IMR-90 (cell line): ENCODE results near the gene ARHGAP19. TPM values are rescaled to one million over a fixed set of nuclear protein-coding genes. Genes with fewer than 3 reads are reported as not detected.
A peak's percentile ranks its signal among the peaks of the same experiment; 100 is the strongest.

Experiments
- ATAC-seq: fragments of 200-7000 bp; cut with Tn5 transposase; 2 replicates; pipeline ENCODE4 v1.9.1; 2020; ENCODE audit warnings: low read depth, mild to moderate bottlenecking, moderate library complexity
- BruUV-seq: library from RNA; stranded (reverse); fragments of 400-500 nt; replicated peaks from 2 replicates; lab custom pipeline; 2021; lab: Mats Ljungman, UMichigan
- CTCF ChIA-PET: fragments of 300-600 bp; formaldehyde crosslinking; extraction: SDS; loops from one replicate; lab custom pipeline; 2021; ENCODE audit warnings: antibody characterized with exemption; lab: Yijun Ruan, JAX
- POLR2A ChIA-PET: fragments of 300-600 bp; sonication (Branson Sonifier 250); formaldehyde crosslinking; loops from one replicate; lab custom pipeline; 2022; ENCODE audit warnings: antibody characterized with exemption; ENCODE audit not compliant: unreplicated experiment; lab: Charles Lee
- DNase-seq: peaks from one replicate; pipeline ENCODE4 v3.0.0; 2013
- H2AFZ ChIP-seq: replicated peaks from 2 replicates; pipeline ENCODE3; 2013; ENCODE audit warnings: low read length, mild to moderate bottlenecking; ENCODE audit not compliant: poor library complexity
- H2AK5ac ChIP-seq: 2 replicates; pipeline ENCODE4 v1.6.1; 2013; ENCODE audit warnings: low read depth, low read length, inconsistent platforms
- H2AK9ac ChIP-seq: replicated peaks from 2 replicates; pipeline ENCODE3; 2013; ENCODE audit warnings: mild to moderate bottlenecking, low read depth, low read length, moderate library complexity; ENCODE audit not compliant: poor library complexity
- H2BK120ac ChIP-seq: 2 replicates; pipeline ENCODE4 v1.6.1; 2013; ENCODE audit warnings: low read depth, low read length, inconsistent platforms
- H2BK15ac ChIP-seq: 3 replicates; pipeline ENCODE4 v1.6.1; 2013; ENCODE audit warnings: low read depth, low read length, inconsistent platforms
- H2BK20ac ChIP-seq: 2 replicates; pipeline ENCODE4 v1.6.1; 2013; ENCODE audit warnings: low read depth, mild to moderate bottlenecking, inconsistent platforms, low read length, moderate library complexity
- H2BK5ac ChIP-seq: 2 replicates; pipeline ENCODE4 v1.6.1; 2013; ENCODE audit warnings: mild to moderate bottlenecking, low read depth, low read length, inconsistent platforms; ENCODE audit not compliant: poor library complexity, severe bottlenecking
- H3K14ac ChIP-seq: replicated peaks from 2 replicates; pipeline ENCODE4 v1.6.1; 2013; ENCODE audit warnings: low read depth, low read length, inconsistent platforms
- H3K18ac ChIP-seq: 2 replicates; pipeline ENCODE4 v1.6.1; 2013; ENCODE audit warnings: low read depth, low read length, control low read depth
- H3K23ac ChIP-seq: 2 replicates; pipeline ENCODE4 v1.6.1; 2013; ENCODE audit warnings: low read depth, low read length, inconsistent platforms
- H3K27ac ChIP-seq: 2 replicates; pipeline ENCODE4 v1.5.1; 2013; ENCODE audit warnings: mild to moderate bottlenecking, control low read depth, low read length; ENCODE audit not compliant: insufficient read depth
- H3K27me3 ChIP-seq: 2 replicates; pipeline ENCODE4 v1.6.1; 2013; ENCODE audit warnings: low read length; ENCODE audit not compliant: control insufficient read depth, insufficient read depth
- H3K36me3 ChIP-seq: 2 replicates; pipeline ENCODE4 v1.6.1; 2013; ENCODE audit warnings: low read length, mixed read lengths; ENCODE audit not compliant: control insufficient read depth, insufficient read depth
- H3K4ac ChIP-seq: 2 replicates; pipeline ENCODE4 v1.6.1; 2013; ENCODE audit warnings: low read depth, low read length, inconsistent platforms
- H3K4me1 ChIP-seq: 2 replicates; pipeline ENCODE4 v1.6.1; 2013; ENCODE audit warnings: low read length, mixed read lengths; ENCODE audit not compliant: control insufficient read depth, insufficient read depth
- H3K4me2 ChIP-seq: 2 replicates; pipeline ENCODE4 v1.6.1; 2013; ENCODE audit warnings: low read depth, mild to moderate bottlenecking, control low read depth, low read length, moderate library complexity
- H3K4me3 ChIP-seq: 2 replicates; pipeline ENCODE4 v1.5.1; 2013; ENCODE audit warnings: low read depth, mild to moderate bottlenecking, control low read depth, low read length, moderate library complexity; ENCODE audit not compliant: insufficient read depth
- H3K56ac ChIP-seq: 2 replicates; pipeline ENCODE4 v1.6.1; 2013; ENCODE audit warnings: low read length, inconsistent platforms; ENCODE audit not compliant: insufficient read depth; ENCODE audit errors: extremely low read depth
- H3K79me1 ChIP-seq, 2 experiments: 2 replicates each; pipeline ENCODE4 v1.6.1; 2013; ENCODE audit warnings: low read length in 2 of 2, inconsistent platforms in 1 of 2, low read depth in 1 of 2
- H3K9ac ChIP-seq: 2 replicates; pipeline ENCODE4 v1.6.1; 2013; ENCODE audit warnings: low read depth, low read length, control low read depth
- H3K9me1 ChIP-seq: 2 replicates; pipeline ENCODE4 v1.6.1; 2013; ENCODE audit warnings: low read length, inconsistent platforms; ENCODE audit not compliant: insufficient read depth
- H3K9me3 ChIP-seq: 2 replicates; pipeline ENCODE4 v1.6.1; 2013; ENCODE audit warnings: low read length; ENCODE audit not compliant: control insufficient read depth, insufficient read depth
- H4K20me1 ChIP-seq: 2 replicates; pipeline ENCODE4 v1.6.1; 2013; ENCODE audit warnings: low read length, inconsistent platforms; ENCODE audit not compliant: insufficient read depth
- H4K5ac ChIP-seq: 2 replicates; pipeline ENCODE4 v1.6.1; 2013; ENCODE audit warnings: mild to moderate bottlenecking, low read depth, low read length, control low read depth
- H4K8ac ChIP-seq, 2 experiments: 2 replicates each; pipeline ENCODE4 v1.6.1; 2013; ENCODE audit warnings: low read depth in 2 of 2, low read length in 2 of 2, control low read depth in 1 of 2, inconsistent platforms in 1 of 2
- H4K91ac ChIP-seq: 2 replicates; pipeline ENCODE4 v1.6.1; 2013; ENCODE audit warnings: low read depth, low read length, inconsistent platforms; ENCODE audit not compliant: insufficient read depth
- CEBPB ChIP-seq: IDR thresholded peaks from 2 replicates; pipeline ENCODE4 v1.6.1; 2012; ENCODE audit warnings: low read depth, low read length, improper control_type of control experiment
- CHD1 ChIP-seq: IDR thresholded peaks from 2 replicates; pipeline ENCODE4 v1.6.1; 2012; ENCODE audit warnings: low read depth, low read length, improper control_type of control experiment
- CTCF ChIP-seq: conservative IDR thresholded peaks from 2 replicates; pipeline ENCODE4 v1.5.1; 2012; ENCODE audit warnings: mild to moderate bottlenecking, low read depth, low read length, improper control_type of control experiment
- MAZ ChIP-seq: IDR thresholded peaks from 2 replicates; pipeline ENCODE4 v1.6.1; 2012; ENCODE audit warnings: low read depth, mild to moderate bottlenecking, low read length, improper control_type of control experiment, moderate library complexity, borderline replicate concordance
- MXI1 ChIP-seq: IDR thresholded peaks from 2 replicates; pipeline ENCODE4 v1.6.1; 2012; ENCODE audit warnings: low read depth, mild to moderate bottlenecking, low read length, moderate library complexity, borderline replicate concordance
- RFX5 ChIP-seq: IDR thresholded peaks from 2 replicates; pipeline ENCODE4 v1.8.0; 2012; ENCODE audit warnings: low read depth, mild to moderate bottlenecking, low read length, moderate library complexity
- WGBS, 2 experiments: methylation state at CpG; one replicate each; pipeline versions ENCODE4 v1.1.5 to v1.1.7; 2013; ENCODE audit warnings: missing lambda C conversion rate in 2 of 2; ENCODE audit not compliant: insufficient read length in 1 of 2; ENCODE audit errors: extremely low coverage in 2 of 2; 5-methylcytosine and 5-hydroxymethylcytosine counted together
- dilution Hi-C: fragments of 300-500 bp; cut with HindIII; formaldehyde crosslinking; loops from one replicate; pipeline ENCODE4 v1.14.3; 2018; ENCODE audit warnings: low sequenced_read_pairs; ENCODE audit not compliant: unreplicated experiment
- in situ Hi-C: fragments of 300-500 bp; cut with MboI; formaldehyde crosslinking; loops from 3 replicates; pipeline ENCODE4 v1.14.3; 2019; ENCODE audit warnings: low sequenced_read_pairs, inconsistent platforms, mixed read lengths
- intact Hi-C: fragments of 100-400 bp; cut with micrococcal nuclease; formaldehyde crosslinking; loops from 2 replicates; pipeline ENCODE4 v1.10.0; 2022
- polyA plus RNA-seq, 3 experiments: library from polyadenylated mRNA; depleted of rRNA; stranded (reverse); fragments of >200 nt; gene quantifications; 2 replicates each; pipeline ENCODE4 v1.2.3, GENCODE V29; 2012; ENCODE audit warnings: low replicate concordance in 1 of 3
- total RNA-seq: library from RNA; depleted of rRNA; stranded (reverse); fragments of >200 nt; gene quantifications from 2 replicates; pipeline ENCODE4 v1.2.3, GENCODE V29; 2012
- TF ChIP-seq, protein P1 (sequence below): fragments of 150-350 bp; IDR thresholded peaks from 2 replicates; pipeline ENCODE4 v1.6.1; 2016; ENCODE audit warnings: low read depth, mild to moderate bottlenecking, low read length, moderate library complexity, borderline replicate concordance

Gene ARHGAP19
- total and polyA plus RNA-seq, 2 of the 4 experiments (the other 2 are of a cell fraction) = 6.3 to 7.0 TPM

DNA sequence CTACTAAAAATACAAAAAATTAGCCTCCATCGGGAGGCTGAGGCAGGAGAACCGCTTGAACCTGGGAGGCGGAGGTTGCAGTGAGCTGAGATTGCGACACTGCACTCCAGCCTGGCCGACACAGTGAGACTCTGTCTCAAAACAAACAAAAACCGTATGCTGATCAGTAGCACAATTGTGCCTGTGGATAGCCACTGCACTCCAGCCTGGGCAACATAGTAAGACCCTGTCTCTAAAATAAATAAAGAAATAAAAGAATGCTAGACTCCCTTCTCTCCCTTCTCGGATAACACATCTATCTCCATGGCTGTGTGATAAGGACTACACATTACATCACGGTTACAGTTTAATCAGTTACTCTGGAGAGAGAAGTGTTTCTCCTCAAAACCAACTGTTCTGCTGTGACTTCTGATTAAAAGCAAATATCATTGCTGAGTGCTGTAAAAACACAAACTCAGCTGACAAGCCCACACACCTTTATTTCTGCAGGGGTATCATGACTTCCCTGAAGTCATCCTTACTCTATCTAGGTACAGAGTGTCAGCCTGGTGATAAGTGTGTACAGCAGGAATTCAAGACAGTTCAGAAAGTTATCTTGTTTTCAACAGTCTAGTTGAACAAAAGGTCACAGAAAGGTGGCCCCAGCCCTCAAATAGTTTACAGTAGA is 5.3 kb upstream of the ARHGAP19 start:
- no peak overlapping the region for H2BK120ac ChIP-seq
- ATAC-seq = peak; percentile 61
- in situ Hi-C loops = no loop called here

More for the DNA sequence above, 5.3 kb upstream of the ARHGAP19 start:
- DNase-seq = no peak
- intact Hi-C loops (no loop called here), dilution Hi-C loops (no loop called here)
- H3K36me3 ChIP-seq = no peaks in the 10 kb centered on the region
- no peaks in the 10 kb centered on the region; the same call in 1 of the 2 replicates for H3K27me3 ChIP-seq
- no TSS peak for BruUV-seq
- H3K4ac ChIP-seq = no peak overlapping the region
- H2BK5ac ChIP-seq = no peak overlapping the region
- H2AK9ac ChIP-seq = no peak overlapping the region
- H3K23ac ChIP-seq = peak overlapping the region; percentile 73; the same call in 1 of the 2 replicates
- H3K4me2 ChIP-seq = no peak overlapping the region
- POLR2A ChIA-PET = no interaction called here
- H3K79me1 ChIP-seq = no peaks in the 10 kb centered on the region
- H3K4me1 ChIP-seq = no peaks in the 10 kb centered on the region
- H3K9me1 ChIP-seq = no peaks in the 10 kb centered on the region
- H3K9me3 ChIP-seq = no peaks in the 10 kb centered on the region
- H4K20me1 ChIP-seq = no peaks in the 10 kb centered on the region
- H4K91ac ChIP-seq = no peak overlapping the region
- H2BK20ac ChIP-seq = no peak overlapping the region
- 0 out of 2 replicates have a peak overlapping the region, but pooled peaks have one; percentile 44 for H3K14ac ChIP-seq
- H3K56ac ChIP-seq = no peak overlapping the region
- H3K27ac ChIP-seq = no peak overlapping the region
- H3K9ac ChIP-seq = no peak overlapping the region
- H2AK5ac ChIP-seq = no peak overlapping the region
- no peak overlapping the region for H3K4me3 ChIP-seq
- no peak overlapping the region for H4K8ac ChIP-seq
- no peak overlapping the region for H2BK15ac ChIP-seq
- 68% methylated on average over 4 of the region's 8 CpGs; no CpG with 5 or more reads in 1 of the 2 experiments for WGBS, 2 experiments
- H2AFZ ChIP-seq = no peak overlapping the region
- TF ChIP-seq, protein P1, sequence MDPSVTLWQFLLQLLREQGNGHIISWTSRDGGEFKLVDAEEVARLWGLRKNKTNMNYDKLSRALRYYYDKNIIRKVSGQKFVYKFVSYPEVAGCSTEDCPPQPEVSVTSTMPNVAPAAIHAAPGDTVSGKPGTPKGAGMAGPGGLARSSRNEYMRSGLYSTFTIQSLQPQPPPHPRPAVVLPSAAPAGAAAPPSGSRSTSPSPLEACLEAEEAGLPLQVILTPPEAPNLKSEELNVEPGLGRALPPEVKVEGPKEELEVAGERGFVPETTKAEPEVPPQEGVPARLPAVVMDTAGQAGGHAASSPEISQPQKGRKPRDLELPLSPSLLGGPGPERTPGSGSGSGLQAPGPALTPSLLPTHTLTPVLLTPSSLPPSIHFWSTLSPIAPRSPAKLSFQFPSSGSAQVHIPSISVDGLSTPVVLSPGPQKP = no peak
- TF ChIP-seq CTCF = no peak
- TF ChIP-seq MXI1 = no peak
- TF ChIP-seq CHD1 = no peak
- peak; percentile 43; the same call in 1 of the 2 replicates for TF ChIP-seq CEBPB
- no peak for TF ChIP-seq MAZ
- no peak for TF ChIP-seq RFX5
- H3K18ac ChIP-seq = no peak overlapping the region
- no peak overlapping the region for H4K5ac ChIP-seq
- CTCF ChIA-PET = no interaction called here
